HEK293 (cell line): ENCODE data around the gene THOP1.
"Not testable (repeated sequence)": the region's sequence is repeated elsewhere in the genome, so short reads cannot be mapped to it uniquely, and the experiment has no call there.

Experiments
- CTCF ChIA-PET: fragments of 350-600 bp; formaldehyde crosslinking; extraction: SDS; loops from one replicate; lab custom pipeline; 2021; ENCODE audit warnings: antibody characterized with exemption; lab: Yijun Ruan, JAX
- POLR2A ChIA-PET: fragments of 300-600 bp; formaldehyde crosslinking; extraction: SDS; loops from one replicate; lab custom pipeline; 2020; ENCODE audit warnings: antibody characterized with exemption, inconsistent platforms; lab: Yijun Ruan, JAX
- H3K27ac ChIP-seq: fragments of 200-500 bp; sonication (Bioruptor generic); 2 replicates; pipeline ENCODE4 v1.5.1; 2014; ENCODE audit warnings: low read depth, low read length, control low read depth, inconsistent platforms; ENCODE audit errors: extremely low read depth
- H3K36me3 ChIP-seq, 2 experiments: fragments of 200-500 bp in 1 of 2; sonication (Bioruptor generic) in 1 of 2; 1 replicate in 1 of 2; 2 replicates in 1 of 2; pipeline ENCODE4 v1.5.1; 2014 to 2017; ENCODE audit warnings: inconsistent platforms in 2 of 2, low read length in 2 of 2; ENCODE audit not compliant: control insufficient read depth in 2 of 2, insufficient read depth in 1 of 2
- H3K4me1 ChIP-seq: fragments of 200-500 bp; sonication (Bioruptor generic); 2 replicates; pipeline ENCODE4 v1.5.1; 2014; ENCODE audit warnings: mild to moderate bottlenecking, low read length, inconsistent platforms; ENCODE audit not compliant: control insufficient read depth, insufficient read depth
- H3K4me3 ChIP-seq: 2 replicates; pipeline ENCODE4 v1.5.1; 2011; ENCODE audit warnings: low read depth, mild to moderate bottlenecking, control low read depth, low read length, moderate library complexity
- H3K9me3 ChIP-seq: fragments of 200-500 bp; sonication (Bioruptor generic); 2 replicates; pipeline ENCODE4 v1.5.1; 2014; ENCODE audit warnings: low read depth, low read length, inconsistent platforms; ENCODE audit not compliant: control insufficient read depth, insufficient read depth
- HOXD13 ChIP-seq: sonication (generic); formaldehyde crosslinking; IDR thresholded peaks from 2 replicates; pipeline ENCODE4 v1.8.0; 2022; ENCODE audit warnings: missing genetic modification reagents, borderline replicate concordance
- OVOL3 ChIP-seq: fragments of 450-650 bp; formaldehyde crosslinking; IDR thresholded peaks from 2 replicates; pipeline ENCODE4 v1.5.1; 2016; ENCODE audit warnings: missing biosample characterization, missing genetic modification characterization
- SP2 ChIP-seq: fragments of 450-650 bp; formaldehyde crosslinking; IDR thresholded peaks from 2 replicates; pipeline ENCODE4 v1.5.1; 2016; ENCODE audit warnings: missing biosample characterization, missing genetic modification characterization
- SP3 ChIP-seq: fragments of 450-650 bp; formaldehyde crosslinking; IDR thresholded peaks from 2 replicates; pipeline ENCODE4 v1.5.1; 2016; ENCODE audit warnings: missing biosample characterization, missing genetic modification characterization
- ZFP3 ChIP-seq: fragments of 450-650 bp; formaldehyde crosslinking; IDR thresholded peaks from 2 replicates; pipeline ENCODE4 v1.5.1; 2016; ENCODE audit warnings: low read depth, missing biosample characterization, missing genetic modification characterization
- ZNF146 ChIP-seq: fragments of 450-650 bp; formaldehyde crosslinking; IDR thresholded peaks from 2 replicates; pipeline ENCODE4 v1.5.1; 2016; ENCODE audit warnings: missing biosample characterization, missing genetic modification characterization
- ZNF214 ChIP-seq: fragments of 450-650 bp; formaldehyde crosslinking; IDR thresholded peaks from 2 replicates; pipeline ENCODE4 v1.5.1; 2017; ENCODE audit warnings: missing biosample characterization, mild to moderate bottlenecking, missing genetic modification characterization, borderline replicate concordance
- ZNF248 ChIP-seq: fragments of 450-650 bp; formaldehyde crosslinking; IDR thresholded peaks from 2 replicates; pipeline ENCODE4 v1.5.1; 2017; ENCODE audit warnings: missing biosample characterization, missing genetic modification characterization
- ZNF266 ChIP-seq: fragments of 450-650 bp; formaldehyde crosslinking; IDR thresholded peaks from 2 replicates; pipeline ENCODE4 v1.5.1; 2016; ENCODE audit warnings: missing biosample characterization, missing genetic modification characterization, low read depth
- ZNF302 ChIP-seq: fragments of 450-650 bp; formaldehyde crosslinking; IDR thresholded peaks from 2 replicates; pipeline ENCODE4 v1.5.1; 2016; ENCODE audit warnings: missing biosample characterization, missing genetic modification characterization, low read depth
- ZNF335 ChIP-seq: fragments of 450-650 bp; formaldehyde crosslinking; conservative IDR thresholded peaks from 2 replicates; pipeline ENCODE4 v1.5.1; 2016; ENCODE audit warnings: missing biosample characterization, missing genetic modification characterization
- ZNF529 ChIP-seq: fragments of 450-650 bp; formaldehyde crosslinking; IDR thresholded peaks from 2 replicates; pipeline ENCODE4 v1.5.1; 2017; ENCODE audit warnings: missing genetic modification characterization, missing biosample characterization; ENCODE audit not compliant: insufficient replicate concordance
- ZNF596 ChIP-seq: fragments of 450-650 bp; IDR thresholded peaks from 2 replicates; pipeline ENCODE4 v1.5.0; 2018; ENCODE audit warnings: missing biosample characterization, mild to moderate bottlenecking, missing genetic modification characterization, moderate library complexity
- ZNF629 ChIP-seq: fragments of 450-650 bp; formaldehyde crosslinking; IDR thresholded peaks from 2 replicates; pipeline ENCODE4 v1.5.1; 2017; ENCODE audit warnings: missing biosample characterization, missing genetic modification characterization
- TF ChIP-seq, protein P1 (sequence below): fragments of 450-650 bp; formaldehyde crosslinking; IDR thresholded peaks from 2 replicates; pipeline ENCODE4 v1.5.1; 2016; ENCODE audit warnings: missing biosample characterization, missing genetic modification characterization
- TF ChIP-seq, protein P2 (sequence below): fragments of 450-650 bp; formaldehyde crosslinking; IDR thresholded peaks from 2 replicates; pipeline ENCODE4 v1.5.1; 2017; ENCODE audit warnings: missing biosample characterization, missing genetic modification characterization

Gene THOP1

GRCh38 chr19:2791876-2792275, 6.6 kb downstream of the THOP1 start (continued):
- TF ChIP-seq, protein P1, sequence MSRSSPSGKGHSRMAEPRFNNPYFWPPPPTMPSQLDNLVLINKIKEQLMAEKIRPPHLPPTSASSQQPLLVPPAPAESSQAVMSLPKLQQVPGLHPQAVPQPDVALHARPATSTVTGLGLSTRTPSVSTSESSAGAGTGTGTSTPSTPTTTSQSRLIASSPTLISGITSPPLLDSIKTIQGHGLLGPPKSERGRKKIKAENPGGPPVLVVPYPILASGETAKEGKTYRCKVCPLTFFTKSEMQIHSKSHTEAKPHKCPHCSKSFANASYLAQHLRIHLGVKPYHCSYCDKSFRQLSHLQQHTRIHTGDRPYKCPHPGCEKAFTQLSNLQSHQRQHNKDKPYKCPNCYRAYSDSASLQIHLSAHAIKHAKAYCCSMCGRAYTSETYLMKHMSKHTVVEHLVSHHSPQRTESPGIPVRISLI, result no peak
- no peak for TF ChIP-seq ZNF248 (tag by site-specific recombination)
- TF ChIP-seq SP2 (tag by site-specific recombination), result no peak
- TF ChIP-seq, protein P2, sequence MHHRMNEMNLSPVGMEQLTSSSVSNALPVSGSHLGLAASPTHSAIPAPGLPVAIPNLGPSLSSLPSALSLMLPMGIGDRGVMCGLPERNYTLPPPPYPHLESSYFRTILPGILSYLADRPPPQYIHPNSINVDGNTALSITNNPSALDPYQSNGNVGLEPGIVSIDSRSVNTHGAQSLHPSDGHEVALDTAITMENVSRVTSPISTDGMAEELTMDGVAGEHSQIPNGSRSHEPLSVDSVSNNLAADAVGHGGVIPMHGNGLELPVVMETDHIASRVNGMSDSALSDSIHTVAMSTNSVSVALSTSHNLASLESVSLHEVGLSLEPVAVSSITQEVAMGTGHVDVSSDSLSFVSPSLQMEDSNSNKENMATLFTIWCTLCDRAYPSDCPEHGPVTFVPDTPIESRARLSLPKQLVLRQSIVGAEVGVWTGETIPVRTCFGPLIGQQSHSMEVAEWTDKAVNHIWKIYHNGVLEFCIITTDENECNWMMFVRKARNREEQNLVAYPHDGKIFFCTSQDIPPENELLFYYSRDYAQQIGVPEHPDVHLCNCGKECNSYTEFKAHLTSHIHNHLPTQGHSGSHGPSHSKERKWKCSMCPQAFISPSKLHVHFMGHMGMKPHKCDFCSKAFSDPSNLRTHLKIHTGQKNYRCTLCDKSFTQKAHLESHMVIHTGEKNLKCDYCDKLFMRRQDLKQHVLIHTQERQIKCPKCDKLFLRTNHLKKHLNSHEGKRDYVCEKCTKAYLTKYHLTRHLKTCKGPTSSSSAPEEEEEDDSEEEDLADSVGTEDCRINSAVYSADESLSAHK (tag by site-specific recombination), result no peak
- TF ChIP-seq ZNF596 (tag by site-specific recombination), result no peak
- TF ChIP-seq ZNF529 (tag by site-specific recombination), result no peak
- TF ChIP-seq ZFP3 (tag by site-specific recombination), result no peak
- no peak for TF ChIP-seq SP3
- no peak for TF ChIP-seq HOXD13 (CRISPR knock-in tag)
- TF ChIP-seq OVOL3 (tag by site-specific recombination), result no peak
- TF ChIP-seq, all 188 proteins: peak for 0

DNA sequence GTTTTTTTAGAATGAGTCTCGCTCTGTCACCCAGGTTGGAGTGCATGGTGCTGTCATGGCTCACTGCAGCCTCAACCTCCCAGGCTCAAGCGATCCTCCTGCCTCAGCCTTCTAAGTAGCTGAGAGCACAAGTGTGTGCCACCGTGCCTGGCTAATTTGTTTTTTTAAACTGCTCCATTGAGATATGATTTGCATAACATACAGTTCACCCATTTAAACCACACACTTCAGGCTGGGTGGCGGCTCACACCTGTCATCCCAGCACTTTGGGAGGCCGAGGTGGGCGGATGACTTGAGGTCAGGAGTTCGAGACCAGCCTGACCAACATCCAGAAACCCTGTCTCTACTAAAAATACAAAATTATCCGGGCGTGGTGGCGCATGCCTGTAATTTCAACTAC, 7.4 kb downstream of the THOP1 start:
- H3K9me3 ChIP-seq, CTCF ChIA-PET, H3K4me1 ChIP-seq: not testable (repeated sequence)

GRCh38 chr19:2793126-2793525, 7.8 kb downstream of the THOP1 start:
- no peak overlapping the region for H3K4me3 ChIP-seq
- TF ChIP-seq ZNF335, result no peak
- no peak for TF ChIP-seq ZNF302
- TF ChIP-seq ZNF266 (tag by site-specific recombination), result no peak
- no peak for TF ChIP-seq ZNF214 (tag by site-specific recombination)
- H3K36me3 ChIP-seq, result peaks cover 34 to 96% of the 10 kb centered on the region in 2 experiments
- ChIA-PET CTCF (interaction anchor here (1.7 kb wide), 1 partner anchor 145 kb away, joined by 6 read pairs; no protein-coding TSS in a partner anchor), POLR2A (no interaction called here)
- no peaks in the 10 kb centered on the region for H3K4me1 ChIP-seq
- no peak overlapping the region for H3K27ac ChIP-seq
- H3K9me3 ChIP-seq, result no peaks in the 10 kb centered on the region

More for the DNA sequence above, 7.4 kb downstream of the THOP1 start:
- peaks cover 30 to 97% of the 10 kb centered on the region in 2 experiments for H3K36me3 ChIP-seq
- H3K4me3 ChIP-seq, POLR2A ChIA-PET, H3K27ac ChIP-seq: not testable (repeated sequence)

DNA sequence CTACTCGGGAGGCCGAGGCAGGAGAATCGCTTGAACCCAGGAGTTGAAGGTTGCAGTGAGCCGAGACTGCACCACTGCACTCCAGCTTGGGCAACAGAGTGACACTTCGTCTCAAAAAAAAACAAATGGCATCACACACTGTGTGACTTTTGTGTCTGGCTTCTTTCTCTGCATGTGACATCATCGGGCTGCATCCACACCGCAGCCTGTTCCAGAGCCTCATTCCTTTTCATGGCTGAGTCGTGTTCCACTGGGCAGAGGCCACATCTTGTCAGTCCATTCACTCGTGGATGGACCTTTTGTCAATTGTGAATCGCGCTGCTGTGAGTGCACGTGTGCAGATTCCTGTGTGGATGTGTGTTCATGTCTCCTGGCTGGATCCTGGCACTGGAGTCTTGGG, 8.3 kb downstream of the THOP1 start:
- Histone ChIP-seq H3K4me1 (no peaks in the 10 kb centered on the region), H3K9me3 (no peaks in the 10 kb centered on the region), H3K27ac (no peak overlapping the region), H3K36me3 (peaks cover 35 to 96% of the 10 kb centered on the region in 2 experiments), H3K4me3 (no peak overlapping the region)
- ChIA-PET POLR2A (interaction anchor here (0.7 kb wide), 1 partner anchor 689 kb away, joined by 4 read pairs; no protein-coding TSS in a partner anchor), CTCF (interaction anchor here (0.7 to 1.7 kb wide), 2 partner anchors 10 to 145 kb away, joined by 4 to 6 read pairs; no protein-coding TSS in a partner anchor)
- TF ChIP-seq ZNF214 (tag by site-specific recombination), result no peak
- peak; percentile 17; the same call in 1 of the 2 replicates for TF ChIP-seq ZNF629 (tag by site-specific recombination)
- peak; percentile 97 for TF ChIP-seq ZNF146 (tag by site-specific recombination)
